Left lung (tissue), 10 donors: ENCODE data around the gene TNMD. TPM values are rescaled to one million over a fixed set of nuclear protein-coding genes. Genes with fewer than 3 reads are reported as not detected.
A peak's percentile ranks its signal among the peaks of the same experiment; 100 is the strongest.

ENCODE experiments used
- ATAC-seq: fragments of 200-7000 bp; cut with Tn5 transposase; one replicate; pipeline ENCODE4 v1.9.1; 2020; ENCODE audit warnings: moderate library complexity
- DNase-seq, 4 donors: peaks; one replicate each; pipeline ENCODE4 v3.0.0-alpha.2; 2013 to 2020
- H3K27ac ChIP-seq, 2 donors: fragments of 200-600 bp; sonication (generic) in 1 of 2; one replicate each; pipeline versions ENCODE4 v1.5.0 to v1.8.0; 2020 to 2021
- H3K27me3 ChIP-seq, 2 donors: fragments of 200-600 bp; sonication (generic) in 1 of 2; one replicate each; pipeline versions ENCODE4 v1.5.0 to v1.8.0; 2020 to 2021
- H3K36me3 ChIP-seq, 2 donors: fragments of 200-600 bp; sonication (generic) in 1 of 2; one replicate each; pipeline versions ENCODE4 v1.5.0 to v1.8.0; 2020 to 2021
- H3K4me1 ChIP-seq, 2 donors: fragments of 200-600 bp; one replicate each; pipeline ENCODE4 v1.8.0; 2021
- H3K4me3 ChIP-seq, 2 donors: fragments of 200-600 bp; sonication (generic) in 1 of 2; one replicate each; pipeline versions ENCODE4 v1.5.0 to v1.8.0; 2020 to 2021; ENCODE audit warnings: mild to moderate bottlenecking in 1 of 2
- H3K9me3 ChIP-seq, 2 donors: fragments of 200-600 bp; sonication (generic) in 1 of 2; one replicate each; pipeline versions ENCODE4 v1.5.0 to v1.8.0; 2020 to 2021
- intact Hi-C, 2 donors: fragments of 100-400 bp; cut with DNase I; formaldehyde crosslinking; loops; one replicate each; pipeline versions ENCODE4 v1.11.2 to v1.14.2; 2022
- polyA plus RNA-seq, 6 donors: library from polyadenylated mRNA; unstranded; fragments of 120-200 nt; gene quantifications; one replicate each; pipeline ENCODE4 v1.2.1, GENCODE V29; 2013; ENCODE audit not compliant: insufficient read length in 6 of 6
- total RNA-seq, 2 donors: library from RNA; stranded (reverse); fragmentation: NEBNext Ultra II Directional; extraction: Animal tissue kit (Norgen Biotek cat#: 25700); gene quantifications; one replicate each; pipeline ENCODE4 v1.2.1, GENCODE V29; 2021
- TF ChIP-seq, protein P1 (sequence below), 2 donors: fragments of 200-600 bp; sonication (generic) in 1 of 2; IDR thresholded peaks; one replicate each; pipeline versions ENCODE4 v1.5.0 to v1.8.0; 2021; ENCODE audit warnings: antibody characterized with exemption in 2 of 2
- donor health status: DM: no; HTN: yes; CAD: no.
- donor health status: DM: no; HTN: no; CAD: no.

TNMD gene
- total and polyA plus RNA-seq, 8 donors = 0.14 to 0.32 (median 0.30) TPM; not detected in 5

DNA sequence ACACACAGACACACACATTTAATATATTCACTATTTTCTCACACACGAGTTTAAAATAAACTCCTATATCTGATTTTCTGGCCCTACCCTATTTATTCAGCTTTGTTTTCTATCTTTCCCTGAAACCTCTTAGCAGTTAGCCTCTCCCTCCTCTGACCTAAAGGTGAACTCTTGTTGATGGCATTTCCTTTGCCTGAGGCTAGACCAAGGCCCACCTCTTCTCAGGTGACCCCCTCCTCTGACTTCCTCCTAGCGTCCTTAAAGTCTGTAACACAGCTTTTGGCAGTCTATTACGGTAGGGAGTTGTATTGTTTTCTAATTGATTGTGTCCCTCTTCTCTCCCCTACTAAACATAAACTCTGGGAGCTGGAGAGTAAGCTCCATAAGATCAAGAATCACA is 57.6 kb downstream of the TNMD start:
- H3K27ac ChIP-seq = no peak overlapping the region
- TF ChIP-seq, protein P1, sequence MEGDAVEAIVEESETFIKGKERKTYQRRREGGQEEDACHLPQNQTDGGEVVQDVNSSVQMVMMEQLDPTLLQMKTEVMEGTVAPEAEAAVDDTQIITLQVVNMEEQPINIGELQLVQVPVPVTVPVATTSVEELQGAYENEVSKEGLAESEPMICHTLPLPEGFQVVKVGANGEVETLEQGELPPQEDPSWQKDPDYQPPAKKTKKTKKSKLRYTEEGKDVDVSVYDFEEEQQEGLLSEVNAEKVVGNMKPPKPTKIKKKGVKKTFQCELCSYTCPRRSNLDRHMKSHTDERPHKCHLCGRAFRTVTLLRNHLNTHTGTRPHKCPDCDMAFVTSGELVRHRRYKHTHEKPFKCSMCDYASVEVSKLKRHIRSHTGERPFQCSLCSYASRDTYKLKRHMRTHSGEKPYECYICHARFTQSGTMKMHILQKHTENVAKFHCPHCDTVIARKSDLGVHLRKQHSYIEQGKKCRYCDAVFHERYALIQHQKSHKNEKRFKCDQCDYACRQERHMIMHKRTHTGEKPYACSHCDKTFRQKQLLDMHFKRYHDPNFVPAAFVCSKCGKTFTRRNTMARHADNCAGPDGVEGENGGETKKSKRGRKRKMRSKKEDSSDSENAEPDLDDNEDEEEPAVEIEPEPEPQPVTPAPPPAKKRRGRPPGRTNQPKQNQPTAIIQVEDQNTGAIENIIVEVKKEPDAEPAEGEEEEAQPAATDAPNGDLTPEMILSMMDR (IDR thresholded peaks at IDR 0.05) = no peak
- no peaks in the 10 kb centered on the region for H3K27me3 ChIP-seq
- no peaks in the 10 kb centered on the region for H3K9me3 ChIP-seq
- no peak for DNase-seq
- no peaks in the 10 kb centered on the region for H3K36me3 ChIP-seq
- intact Hi-C loops = no loop called here
- H3K4me3 ChIP-seq = no peak overlapping the region
- no peaks in the 10 kb centered on the region for H3K4me1 ChIP-seq
- no peak for ATAC-seq

DNA sequence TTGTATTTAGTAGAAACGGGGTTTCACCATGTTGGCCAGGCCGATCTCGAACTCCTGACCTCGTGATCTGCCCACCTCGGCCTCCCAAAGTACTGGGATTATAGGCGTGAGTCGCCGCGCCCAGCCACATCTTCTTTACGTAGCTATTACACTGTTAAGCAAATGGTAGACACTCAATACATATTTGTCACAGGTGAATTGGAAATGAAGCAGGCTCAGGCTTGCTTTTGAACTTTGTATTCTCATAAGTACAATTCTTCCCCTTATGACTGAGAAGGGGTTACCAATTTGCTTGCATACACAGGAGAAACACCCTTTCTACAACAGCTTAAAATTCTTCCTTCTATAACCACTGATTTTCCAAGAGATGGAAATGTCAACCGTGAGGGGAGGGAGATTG is 58.5 kb downstream of the TNMD start:
- H3K4me1 ChIP-seq = no peaks in the 10 kb centered on the region
- H3K27ac ChIP-seq = peak overlapping the region in 1 of 2 donors; percentile 47
- no peaks in the 10 kb centered on the region for H3K27me3 ChIP-seq
- no peak for ATAC-seq
- intact Hi-C loops = no loop called here
- TF ChIP-seq, protein P1 (IDR thresholded peaks at IDR 0.05) = no peak
- no peak overlapping the region for H3K4me3 ChIP-seq
- no peak for DNase-seq
- no peaks in the 10 kb centered on the region for H3K36me3 ChIP-seq
- no peaks in the 10 kb centered on the region for H3K9me3 ChIP-seq

- Histone ChIP-seq H3K9me3 (no peaks in the 10 kb centered on the region), H3K27me3 (no peaks in the 10 kb centered on the region), H3K4me1 (no peaks in the 10 kb centered on the region), H3K4me3 (peak within 1 kb of the TSS; percentile 7 to 17), H3K27ac (peak within 1 kb of the TSS; percentile 18 to 61), H3K36me3 (no peaks in the 10 kb centered on the region)
- intact Hi-C loops = no loop called here
- DNase-seq (peak in 1 of 4 donors; percentile 39), ATAC-seq (peak; percentile 90)
- TF ChIP-seq, protein P1 (IDR thresholded peaks at IDR 0.05) = no peak
These were observed 59.5 kb downstream of the TNMD start, which contains the start of gene SRPX2 for GRCh38 chrX:100643956-100644860. TSS of gene SRPX2 (plus strand) at chrX:100644199. CDS start at chrX:100646323, 2,124 bp downstream.

DNA sequence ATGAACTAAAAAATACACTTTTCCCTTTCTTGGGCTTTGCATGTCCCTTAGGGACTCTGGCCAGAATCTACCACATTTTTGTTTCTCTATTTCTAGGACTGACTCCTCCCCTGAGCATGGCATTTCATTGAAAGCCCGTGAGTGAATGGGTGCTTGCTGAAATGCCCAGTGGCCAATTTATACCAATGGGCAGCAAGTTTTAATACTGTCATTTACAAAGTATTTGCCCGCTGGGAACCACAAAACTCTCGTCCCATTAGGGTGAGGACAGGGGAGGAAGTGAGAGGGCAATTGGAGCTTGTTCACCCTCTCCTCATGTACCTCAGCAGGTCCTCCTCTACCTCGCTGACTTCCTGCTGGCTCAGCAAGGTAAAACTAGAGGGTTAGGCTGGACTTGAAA is 60.4 kb downstream of the TNMD start:
- Histone ChIP-seq H3K27me3 (no peaks in the 10 kb centered on the region), H3K4me3 (peak overlapping the region in 1 of 2 donors; percentile 1), H3K27ac (peak overlapping the region in 1 of 2 donors; percentile 61), H3K9me3 (no peaks in the 10 kb centered on the region), H3K4me1 (no peaks in the 10 kb centered on the region), H3K36me3 (no peaks in the 10 kb centered on the region)
- intact Hi-C loops = no loop called here
- TF ChIP-seq, protein P1 (IDR thresholded peaks at IDR 0.05) = no peak
- DNase-seq (no peak), ATAC-seq (no peak)

- no peak overlapping the region for H3K4me3 ChIP-seq
- intact Hi-C loops = no loop called here
- H3K4me1 ChIP-seq = no peaks in the 10 kb centered on the region
- TF ChIP-seq, protein P1 (IDR thresholded peaks at IDR 0.05) = no peak
- H3K36me3 ChIP-seq = no peaks in the 10 kb centered on the region
- peak overlapping the region in 1 of 2 donors; percentile 15 for H3K27ac ChIP-seq
- peak in 2 of 4 donors; percentile 40 to 64 for DNase-seq
- ATAC-seq = no peak
- H3K9me3 ChIP-seq = no peaks in the 10 kb centered on the region
- no peaks in the 10 kb centered on the region for H3K27me3 ChIP-seq
These were observed 62.4 kb downstream of the TNMD start for GRCh38 chrX:100647095-100647494.
